ENCODE results near the gene TMIE.

DNA sequence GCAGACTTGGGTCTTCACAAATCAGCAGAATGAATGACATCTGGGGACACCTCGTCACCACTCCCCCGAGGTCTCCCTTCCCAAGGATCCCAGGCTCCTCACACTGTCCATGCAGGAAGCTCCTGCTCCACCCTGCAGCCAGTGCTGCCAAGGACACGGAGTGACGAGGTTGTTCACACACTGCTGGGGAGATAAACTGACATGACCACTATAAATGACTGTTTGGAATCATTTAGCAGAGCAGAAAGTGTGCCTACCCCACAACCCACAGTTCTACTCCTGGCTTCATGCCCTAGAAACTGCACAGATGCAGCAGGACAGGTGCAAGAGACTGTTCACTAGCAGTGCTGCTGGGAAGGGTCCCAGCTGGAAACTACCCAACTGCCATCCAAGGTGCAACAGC, 36.1 kb downstream of the TMIE start:
- TF ChIP-seq POLR2A (IDR thresholded peaks at IDR 0.05), result no peak
- TF ChIP-seq, protein P1, sequence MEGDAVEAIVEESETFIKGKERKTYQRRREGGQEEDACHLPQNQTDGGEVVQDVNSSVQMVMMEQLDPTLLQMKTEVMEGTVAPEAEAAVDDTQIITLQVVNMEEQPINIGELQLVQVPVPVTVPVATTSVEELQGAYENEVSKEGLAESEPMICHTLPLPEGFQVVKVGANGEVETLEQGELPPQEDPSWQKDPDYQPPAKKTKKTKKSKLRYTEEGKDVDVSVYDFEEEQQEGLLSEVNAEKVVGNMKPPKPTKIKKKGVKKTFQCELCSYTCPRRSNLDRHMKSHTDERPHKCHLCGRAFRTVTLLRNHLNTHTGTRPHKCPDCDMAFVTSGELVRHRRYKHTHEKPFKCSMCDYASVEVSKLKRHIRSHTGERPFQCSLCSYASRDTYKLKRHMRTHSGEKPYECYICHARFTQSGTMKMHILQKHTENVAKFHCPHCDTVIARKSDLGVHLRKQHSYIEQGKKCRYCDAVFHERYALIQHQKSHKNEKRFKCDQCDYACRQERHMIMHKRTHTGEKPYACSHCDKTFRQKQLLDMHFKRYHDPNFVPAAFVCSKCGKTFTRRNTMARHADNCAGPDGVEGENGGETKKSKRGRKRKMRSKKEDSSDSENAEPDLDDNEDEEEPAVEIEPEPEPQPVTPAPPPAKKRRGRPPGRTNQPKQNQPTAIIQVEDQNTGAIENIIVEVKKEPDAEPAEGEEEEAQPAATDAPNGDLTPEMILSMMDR (IDR thresholded peaks at IDR 0.05), result no peak

All from adrenal gland (tissue), 5 donors.